ENCODE data around the gene SLC7A4.

GRCh38 chr22:21034989-21035388, 2.6 kb upstream of the SLC7A4 start:
- TF ChIP-seq YY1 (IDR thresholded peaks at IDR 0.05; ENCODE audit: insufficient read depth, insufficient read length) = no peak
- TF ChIP-seq ZNF274 (IDR thresholded peaks at IDR 0.05; ENCODE audit: low read depth, low read length) = no peak
